Activated T-cell treated with anti-CD3 and anti-CD28 coated beads for 1 hour (primary cell): ENCODE data around the gene HS3ST4.

Source experiments
- DNase-seq: peaks from one replicate; pipeline ENCODE4 v3.0.0-alpha.2; 2020; ENCODE audit warnings: low read depth

HS3ST4 gene

DNA sequence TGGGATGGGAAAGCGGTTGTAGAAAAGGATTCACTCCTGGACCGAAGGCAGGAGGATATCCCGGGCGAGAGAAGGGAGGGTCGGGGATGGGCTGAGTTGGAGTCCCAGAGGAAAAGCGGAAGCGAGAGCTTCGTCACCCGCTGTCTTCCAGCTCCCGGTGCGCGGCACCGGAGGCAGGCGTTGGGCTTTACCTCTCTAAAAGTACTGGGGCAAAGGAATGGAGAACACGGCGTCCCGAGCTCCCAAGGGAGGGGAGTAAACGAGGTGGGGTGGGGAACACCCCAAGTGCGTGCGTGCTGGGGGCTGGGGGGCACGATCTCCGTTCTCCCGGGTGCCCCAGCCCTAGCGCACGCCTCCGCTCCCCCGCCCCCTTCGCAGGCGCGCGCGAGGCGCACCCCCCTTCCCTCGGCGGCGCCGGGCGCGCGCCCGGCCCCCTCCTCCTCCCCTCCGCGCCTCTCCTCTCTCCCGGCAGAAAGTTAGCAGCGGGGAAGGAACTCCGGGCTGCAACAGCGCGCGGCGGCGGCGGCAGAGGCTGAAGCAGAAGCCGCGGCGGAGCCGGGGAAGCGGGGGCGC, at the start of gene HS3ST4:
HS3ST4 (plus strand) TSS at position 441 of the 573 bp plus-strand sequence.
- DNase-seq: no peak

DNA sequence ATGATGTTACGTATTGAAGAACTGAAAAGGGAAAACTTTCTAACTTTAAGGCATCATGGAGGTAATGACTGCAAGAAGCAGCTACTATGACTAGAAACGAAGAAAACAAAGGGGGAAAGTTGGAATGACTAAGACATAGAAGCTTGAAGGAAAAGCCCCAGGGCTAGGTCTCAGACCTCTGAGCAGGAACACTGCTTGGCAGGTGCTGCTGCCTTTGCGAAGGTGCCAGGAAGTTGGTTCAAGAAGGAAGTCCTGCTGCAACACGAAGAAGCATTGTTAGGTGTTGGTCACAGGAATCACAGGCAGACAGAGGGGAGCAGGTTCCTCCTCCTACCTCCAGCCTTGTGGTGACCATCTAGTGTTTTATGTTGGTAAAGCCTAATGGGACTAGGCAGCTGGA, 48.1 kb upstream of the HS3ST4 start:
- no peak for DNase-seq

DNA sequence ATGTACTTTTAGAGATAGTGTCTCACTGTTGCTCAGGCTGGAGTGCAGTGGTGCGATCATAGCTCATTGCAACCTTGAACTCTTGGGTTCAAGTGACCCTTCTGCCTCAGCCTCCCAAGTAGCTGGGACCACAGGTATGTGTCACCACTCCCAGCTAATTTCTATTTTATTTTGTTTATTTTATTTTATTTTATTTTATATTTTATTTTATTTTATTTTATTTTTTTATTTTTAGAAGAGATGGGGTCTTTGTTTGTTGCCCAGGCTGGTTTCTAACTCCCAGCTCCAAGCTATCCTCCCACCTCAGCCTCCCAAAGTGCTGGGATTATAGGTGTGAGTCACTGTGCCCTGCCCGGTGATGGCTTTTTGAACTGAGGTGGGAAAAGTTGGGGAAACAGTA, 35.1 kb upstream of the HS3ST4 start:
- no peak for DNase-seq

DNA sequence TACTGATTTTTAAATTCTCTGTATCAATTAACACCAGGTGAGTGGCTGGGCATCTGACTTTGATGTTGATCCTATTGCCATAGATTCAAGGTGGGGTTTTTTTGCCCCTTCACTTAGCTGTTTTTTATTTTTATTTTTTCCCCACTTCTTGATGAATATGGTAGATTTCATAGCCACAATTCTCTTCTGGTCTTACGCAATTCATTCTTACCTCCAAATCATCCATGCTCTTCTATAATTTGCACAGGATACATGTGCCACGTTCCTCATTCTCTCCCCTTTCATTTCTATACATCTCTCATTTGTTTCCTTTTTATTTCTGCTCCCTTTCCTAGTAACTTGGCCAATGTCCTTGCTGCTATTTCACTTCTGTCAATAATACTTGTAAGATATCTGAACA, 14.9 kb upstream of the HS3ST4 start:
- DNase-seq: no peak

DNA sequence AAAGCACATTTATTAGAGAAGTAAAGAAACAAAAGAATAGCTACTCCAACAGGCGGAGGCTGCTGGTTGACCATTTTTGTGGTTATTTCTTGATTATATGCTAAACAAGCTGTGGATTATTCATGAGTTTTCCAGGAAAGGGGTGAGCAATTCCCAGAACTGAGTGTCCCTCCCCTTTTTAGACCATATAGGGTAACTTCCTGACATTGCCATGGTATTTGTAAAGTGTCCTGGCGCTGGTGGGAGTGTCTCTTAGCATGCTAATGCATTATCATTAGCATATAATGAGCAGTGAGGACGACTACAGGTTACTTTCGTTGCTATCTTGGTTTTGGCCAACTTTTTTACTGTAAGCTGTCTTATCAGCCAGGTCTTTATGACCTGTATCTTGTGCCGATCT, 12.2 kb upstream of the HS3ST4 start:
- no peak for DNase-seq

DNA sequence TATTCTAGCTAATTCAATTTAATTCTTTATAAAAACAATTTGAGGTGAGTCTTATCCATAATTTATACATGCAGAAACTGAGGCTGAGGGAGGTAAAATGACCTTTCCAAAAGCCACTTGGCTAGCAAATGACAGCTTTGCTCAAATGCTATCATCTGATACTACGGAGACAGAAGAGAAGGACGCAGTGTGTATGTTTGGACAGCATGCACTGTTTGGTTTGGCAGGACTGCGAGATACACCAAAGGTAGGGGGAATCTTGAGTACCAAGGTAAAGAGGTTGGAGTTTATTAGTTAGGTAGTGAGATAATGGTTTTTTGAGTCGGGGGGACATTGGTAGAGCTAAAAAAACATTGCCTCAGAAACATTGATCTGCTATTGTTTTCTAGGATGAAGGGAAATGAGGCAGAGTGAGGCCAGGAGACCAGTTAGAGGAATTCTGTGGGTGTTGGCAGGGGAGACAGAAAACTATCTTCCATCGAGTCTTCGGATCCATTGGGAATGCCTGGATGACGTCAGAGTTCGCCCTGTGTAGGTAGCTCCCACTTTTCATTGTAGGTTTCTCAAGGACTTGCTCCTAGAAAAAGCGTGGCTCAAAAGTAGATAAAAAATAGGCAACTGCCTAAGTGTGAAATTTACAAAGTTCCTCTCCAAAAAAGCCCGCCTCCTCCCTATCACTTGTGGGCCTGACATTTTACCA, 2.5 kb upstream of the HS3ST4 start:
- DNase-seq: no peak

DNA sequence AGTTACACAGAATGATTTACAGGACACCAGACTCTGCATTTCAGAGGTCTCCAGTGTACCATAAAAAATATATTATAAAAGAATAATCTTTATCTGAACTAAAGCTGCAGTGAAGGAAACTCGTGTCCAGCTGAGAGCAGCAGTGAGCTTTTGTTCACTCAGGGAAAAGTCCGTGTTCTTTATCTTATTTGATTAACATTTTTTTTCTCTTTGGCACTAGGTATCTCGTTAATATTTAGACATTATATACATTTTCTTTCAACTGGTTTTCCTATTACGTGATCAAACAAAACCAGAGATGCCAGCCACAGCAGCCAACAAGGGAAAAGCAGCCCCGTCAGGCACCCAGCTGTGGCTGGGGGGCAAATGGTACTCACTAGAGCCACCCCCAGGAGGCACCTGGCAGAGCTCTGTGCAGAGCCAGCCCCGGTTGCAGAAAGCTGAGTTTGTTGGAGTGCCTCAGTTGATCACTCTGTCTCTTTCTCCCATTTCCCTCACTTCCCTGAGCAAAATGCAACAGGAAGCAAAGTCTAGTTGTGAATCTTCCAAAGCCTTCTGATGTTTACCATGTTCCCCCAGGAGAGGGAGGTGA, 1.1 kb upstream of the HS3ST4 start:
- DNase-seq: no peak

DNA sequence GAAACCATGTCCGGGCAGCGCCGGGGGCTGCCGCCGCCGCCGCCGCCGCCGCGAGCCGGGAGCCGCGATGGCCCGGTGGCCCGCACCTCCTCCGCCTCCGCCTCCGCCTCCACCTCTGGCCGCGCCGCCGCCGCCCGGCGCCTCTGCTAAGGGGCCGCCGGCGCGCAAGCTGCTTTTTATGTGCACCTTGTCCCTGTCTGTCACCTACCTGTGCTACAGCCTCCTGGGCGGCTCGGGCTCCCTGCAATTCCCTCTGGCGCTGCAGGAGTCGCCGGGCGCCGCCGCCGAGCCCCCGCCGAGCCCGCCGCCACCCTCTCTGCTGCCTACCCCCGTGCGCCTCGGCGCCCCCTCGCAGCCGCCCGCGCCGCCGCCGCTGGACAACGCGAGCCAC, 587 bp downstream of the HS3ST4 start:
- DNase-seq: no peak

DNA sequence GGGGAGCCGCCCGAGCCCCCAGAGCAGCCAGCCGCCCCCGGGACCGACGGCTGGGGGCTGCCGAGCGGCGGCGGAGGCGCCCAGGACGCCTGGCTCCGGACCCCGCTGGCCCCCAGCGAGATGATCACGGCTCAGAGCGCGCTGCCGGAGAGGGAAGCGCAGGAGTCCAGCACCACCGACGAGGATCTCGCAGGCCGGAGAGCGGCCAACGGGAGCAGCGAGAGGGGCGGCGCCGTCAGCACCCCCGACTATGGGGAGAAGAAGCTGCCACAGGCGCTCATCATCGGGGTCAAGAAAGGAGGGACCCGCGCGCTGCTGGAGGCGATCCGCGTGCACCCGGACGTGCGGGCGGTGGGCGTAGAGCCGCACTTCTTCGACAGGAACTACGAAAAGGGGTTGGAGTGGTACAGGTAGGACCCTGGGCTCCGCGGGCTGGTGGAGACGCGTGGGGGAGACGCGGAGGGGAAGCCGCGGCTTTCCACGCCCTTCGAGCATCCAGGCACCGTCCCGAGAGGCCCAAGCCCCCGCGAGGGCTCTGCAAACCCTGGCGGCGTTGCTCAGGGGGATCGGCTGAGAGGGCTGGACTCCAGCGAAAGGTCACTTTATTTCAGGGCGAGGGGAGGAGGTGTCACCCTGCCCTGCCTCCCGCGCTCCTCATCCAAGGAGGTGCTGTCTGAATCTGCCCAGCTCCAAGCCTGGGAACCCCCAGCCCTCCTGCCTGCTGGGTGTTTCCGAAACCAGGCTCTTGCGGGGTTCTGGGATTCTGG, 1.2 kb downstream of the HS3ST4 start:
- no peak for DNase-seq

DNA sequence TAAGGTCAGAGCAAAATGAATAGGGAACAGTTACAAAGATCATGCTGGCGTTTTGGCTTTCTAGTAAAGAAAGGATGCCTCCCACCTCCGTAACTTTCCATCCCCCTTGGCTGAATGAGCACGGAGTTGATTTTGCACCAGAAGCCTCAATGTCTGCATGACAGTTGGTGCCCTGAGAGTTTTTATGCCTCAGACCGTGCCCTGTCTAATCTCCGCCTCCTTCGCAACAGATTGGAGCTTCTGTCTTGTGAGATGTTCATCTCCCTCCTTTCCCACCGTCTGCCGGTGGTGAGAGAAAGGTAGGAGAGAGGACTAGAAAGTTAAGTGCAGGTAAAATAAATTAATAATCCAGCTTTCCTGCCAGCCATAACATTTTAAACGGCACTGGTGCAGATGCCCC, 1.9 kb downstream of the HS3ST4 start:
- no peak for DNase-seq

DNA sequence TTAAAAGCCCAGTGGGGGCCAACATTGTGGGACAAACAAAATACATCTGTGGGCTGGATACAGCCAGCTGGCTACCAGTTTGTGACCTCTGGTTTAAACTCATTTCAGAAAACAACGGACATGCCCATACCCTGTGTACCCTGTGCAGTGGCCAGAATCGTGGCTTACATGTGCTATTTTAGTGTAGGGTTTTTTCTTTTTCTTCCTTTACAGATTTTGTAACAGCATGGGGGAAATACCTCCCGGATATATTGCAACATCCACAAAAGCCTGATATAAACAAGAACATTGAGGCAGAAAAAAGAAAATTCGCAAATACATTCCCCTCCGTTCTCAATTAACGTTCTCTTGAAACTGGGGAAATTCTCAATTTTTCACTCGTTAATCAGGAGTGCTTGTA, 7.3 kb downstream of the HS3ST4 start:
- no peak for DNase-seq

DNA sequence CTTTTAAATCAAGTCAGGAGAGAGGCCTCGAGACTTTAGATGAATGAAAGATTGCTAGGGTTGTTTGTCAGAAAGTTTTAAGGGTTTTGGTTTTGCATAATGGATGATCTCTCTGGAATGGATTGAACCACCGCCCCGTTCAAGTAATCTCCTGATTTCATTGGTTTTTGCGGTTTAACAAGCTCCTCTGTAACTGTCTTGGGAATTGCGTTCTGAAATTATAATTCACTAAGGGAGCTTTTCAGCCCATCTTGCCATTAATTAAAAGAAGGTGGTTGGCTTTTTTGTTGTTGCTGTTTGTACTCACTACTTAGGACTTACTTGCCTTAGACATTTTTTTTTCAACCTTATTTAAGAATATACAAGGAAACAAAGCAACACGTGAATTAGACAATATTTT, 8.8 kb downstream of the HS3ST4 start:
- DNase-seq: no peak

DNA sequence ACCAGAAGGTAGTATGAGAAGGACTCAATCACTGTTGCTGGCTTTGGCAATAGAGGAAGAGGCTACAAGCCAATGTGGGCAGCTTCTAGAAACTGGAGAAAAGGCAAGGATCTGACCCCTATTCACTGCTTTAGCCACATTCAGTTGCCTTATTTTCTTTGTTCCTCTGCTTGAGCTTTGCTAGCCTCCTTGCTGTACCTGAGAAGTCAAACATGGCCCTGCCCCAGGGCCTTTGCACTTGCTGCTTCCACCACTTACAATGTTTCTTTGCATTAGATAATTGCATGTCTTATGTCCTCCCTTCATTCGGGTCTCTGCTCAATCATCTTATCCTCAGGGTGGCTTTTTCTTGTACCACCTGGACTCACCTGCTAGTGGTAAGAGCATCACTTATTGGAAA, 15.8 kb downstream of the HS3ST4 start:
- no peak for DNase-seq

DNA sequence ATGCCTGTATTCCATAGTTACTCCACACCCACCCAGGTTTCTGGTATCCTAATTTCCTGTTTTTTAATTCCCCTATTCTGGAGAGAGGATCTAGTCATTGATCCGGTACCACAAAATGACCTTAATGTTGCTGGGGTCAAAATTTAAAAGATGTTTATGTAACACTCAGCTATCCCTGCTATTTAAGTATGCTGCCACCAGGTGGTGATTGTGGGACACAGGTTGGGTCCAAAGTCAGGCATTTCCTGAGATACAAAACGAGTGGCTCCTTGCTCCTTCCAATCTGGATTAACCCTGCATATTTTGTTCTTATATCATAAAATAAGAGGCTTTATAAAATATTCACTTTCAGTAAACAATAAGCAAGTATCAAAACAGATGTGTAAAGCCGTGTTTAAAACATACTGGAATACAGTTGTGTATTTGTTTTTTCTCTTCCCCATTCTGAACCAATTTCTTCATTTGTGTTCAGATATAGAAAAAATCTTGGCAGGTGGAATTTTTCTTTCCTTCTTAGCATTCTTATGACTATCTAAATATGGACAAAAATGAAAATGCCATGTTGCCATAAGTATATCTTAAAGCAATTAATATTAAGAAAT, 16.3 kb downstream of the HS3ST4 start:
- DNase-seq: no peak

DNA sequence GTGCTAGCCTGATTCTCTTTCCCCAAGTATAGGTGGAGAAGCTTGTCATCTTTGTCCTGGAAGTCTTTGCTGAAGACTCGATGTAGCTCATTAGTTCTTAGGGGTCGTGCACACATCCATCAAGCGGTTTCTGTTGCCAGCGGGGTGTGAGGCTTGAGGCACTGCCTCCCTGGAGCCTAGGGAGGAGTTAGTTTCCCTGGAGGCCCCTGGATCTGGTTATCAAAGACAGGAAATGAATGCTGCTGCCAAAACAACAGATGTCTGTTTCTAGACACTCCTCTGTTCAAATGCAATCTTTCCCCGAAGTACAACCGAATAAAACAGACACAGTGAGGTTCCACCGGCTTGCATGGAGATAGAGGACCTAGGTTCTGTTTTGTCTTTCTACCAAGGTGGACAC, 17.5 kb downstream of the HS3ST4 start:
- no peak for DNase-seq

DNA sequence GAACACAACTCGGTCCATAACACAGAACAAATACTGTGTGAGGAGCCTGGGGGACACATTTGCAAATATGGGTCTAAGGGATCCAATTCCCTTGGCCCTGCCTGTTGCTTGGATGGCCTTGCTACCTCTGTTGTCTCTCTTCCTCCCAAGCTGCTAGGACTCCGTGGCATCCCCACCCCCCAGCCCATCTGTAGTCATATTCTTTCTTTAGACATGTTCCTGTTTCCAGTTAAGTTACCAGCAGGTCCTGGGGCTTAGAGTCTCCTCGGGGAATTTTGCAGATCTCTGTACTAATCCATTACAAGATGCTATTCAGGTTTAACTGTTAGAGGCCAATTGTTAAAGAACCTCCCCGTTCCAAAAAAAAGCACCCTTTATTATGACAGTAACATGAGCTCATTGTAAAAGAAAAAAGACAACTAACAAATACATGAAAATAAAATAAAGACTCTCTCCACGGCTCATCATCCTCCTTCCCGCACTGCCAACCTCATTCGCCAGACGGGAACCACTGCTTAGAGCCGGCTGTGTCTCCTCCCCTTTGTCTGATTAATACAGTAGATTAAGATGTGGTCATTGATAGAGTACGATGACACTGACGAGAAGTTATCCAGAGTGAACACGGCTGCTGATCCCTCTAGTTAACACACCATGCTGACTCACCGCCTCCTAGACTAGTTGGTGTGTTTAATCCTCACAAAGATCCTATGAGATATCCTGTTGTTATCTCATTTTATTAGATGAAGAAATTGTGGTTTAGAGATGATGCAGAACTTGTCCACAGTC, 22.2 kb downstream of the HS3ST4 start:
- DNase-seq: no peak

DNA sequence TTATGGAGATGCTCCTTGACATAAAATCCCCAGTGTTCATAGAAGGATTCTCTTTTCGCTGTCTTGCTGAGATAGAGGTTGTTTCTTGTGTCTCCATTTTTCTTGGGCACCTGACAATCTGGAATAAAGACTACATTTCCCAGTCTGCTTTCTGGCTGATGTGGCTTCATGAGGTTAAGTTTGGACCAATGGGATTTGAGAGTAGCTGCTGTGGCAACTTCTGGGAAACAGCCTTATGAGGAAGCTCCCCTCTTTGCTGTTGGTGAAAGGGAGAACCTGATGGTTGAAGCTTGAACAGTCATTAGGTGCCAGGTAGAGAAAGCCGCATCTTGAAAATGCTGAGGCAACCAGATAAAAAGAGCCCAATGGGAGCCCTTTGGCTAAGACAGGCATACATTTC, 24.4 kb downstream of the HS3ST4 start:
- no peak for DNase-seq

DNA sequence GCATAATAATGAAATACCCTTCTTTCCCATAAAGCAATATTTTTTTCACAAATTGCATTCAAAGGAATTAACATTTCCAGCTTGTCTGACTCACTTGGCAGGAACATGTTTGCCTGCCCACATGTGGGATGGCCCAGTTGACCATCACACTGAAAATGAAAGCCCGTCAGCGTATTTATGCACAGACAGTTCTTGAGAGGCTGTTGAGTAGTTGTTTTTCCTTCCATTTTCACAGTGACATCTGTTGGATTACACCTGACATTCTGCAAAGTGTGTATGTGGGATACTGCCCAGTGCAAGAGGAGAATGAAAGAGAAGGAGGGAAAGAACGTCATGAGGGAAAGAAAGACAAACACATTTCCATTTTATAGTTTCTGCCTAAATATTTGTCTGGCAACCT, 29.7 kb downstream of the HS3ST4 start:
- DNase-seq: no peak

DNA sequence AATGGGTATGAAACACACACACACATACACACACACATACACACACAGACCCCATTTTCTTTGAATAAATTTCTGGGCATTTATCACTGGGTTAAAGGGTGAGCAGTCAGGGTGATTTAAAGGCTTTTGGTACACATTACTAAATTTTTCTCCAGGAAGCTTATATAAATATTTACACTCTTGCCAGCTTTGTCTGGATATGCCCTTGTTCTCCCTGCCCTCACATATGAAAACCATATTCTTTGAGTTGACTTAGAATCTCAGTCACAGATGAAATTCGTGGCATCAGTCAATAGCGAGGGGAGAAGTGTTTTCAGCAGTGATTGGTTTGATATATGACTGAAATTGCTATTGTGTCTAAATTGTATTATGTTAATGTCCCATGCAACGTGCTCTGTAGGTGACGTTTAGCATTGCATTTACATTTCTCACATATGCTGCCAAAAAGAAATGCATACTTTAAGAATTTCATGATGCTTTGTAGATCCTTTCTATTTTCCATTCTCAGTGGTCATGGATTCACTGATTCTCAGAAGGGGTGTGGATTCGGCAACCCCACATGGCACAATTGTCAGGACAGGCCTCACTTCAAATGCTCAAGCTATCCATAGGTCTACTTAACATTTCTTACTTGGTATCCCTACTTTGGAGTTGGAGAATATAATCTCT, 34.8 kb downstream of the HS3ST4 start:
- DNase-seq: no peak

DNA sequence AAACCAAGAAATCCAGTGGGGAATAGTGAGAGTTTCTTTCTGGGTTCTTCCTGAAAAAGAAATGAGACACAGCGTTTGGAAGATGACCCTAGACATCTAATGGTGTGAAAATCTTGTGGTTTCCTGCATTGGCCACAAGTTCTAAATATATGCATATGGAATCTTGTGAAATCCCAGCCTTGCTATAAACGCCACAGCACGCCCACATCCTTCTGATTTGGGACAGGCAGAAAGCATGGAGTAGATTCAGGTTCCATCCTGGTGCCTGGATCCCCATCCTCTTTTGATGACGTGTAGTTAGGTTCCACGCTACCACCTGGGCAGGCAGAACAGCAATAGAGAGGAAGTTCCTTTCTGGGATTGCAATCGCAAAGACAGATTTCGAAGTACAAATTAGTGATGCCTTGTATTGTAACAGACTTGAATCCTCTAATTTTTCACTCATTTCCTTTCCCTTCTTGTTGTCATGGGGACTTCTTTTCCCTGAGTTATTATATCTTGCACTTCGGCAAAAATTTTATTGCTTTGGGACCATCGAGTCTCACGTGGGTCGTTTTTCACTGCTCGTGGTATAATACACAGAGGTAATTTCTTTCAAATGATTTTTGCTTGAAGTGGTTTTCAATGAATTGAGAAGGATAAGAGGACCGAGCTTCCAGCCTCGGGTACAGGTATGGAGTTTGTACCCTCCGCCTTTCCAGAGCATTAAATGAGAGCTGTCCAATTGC, 37.6 kb downstream of the HS3ST4 start:
- no peak for DNase-seq

DNA sequence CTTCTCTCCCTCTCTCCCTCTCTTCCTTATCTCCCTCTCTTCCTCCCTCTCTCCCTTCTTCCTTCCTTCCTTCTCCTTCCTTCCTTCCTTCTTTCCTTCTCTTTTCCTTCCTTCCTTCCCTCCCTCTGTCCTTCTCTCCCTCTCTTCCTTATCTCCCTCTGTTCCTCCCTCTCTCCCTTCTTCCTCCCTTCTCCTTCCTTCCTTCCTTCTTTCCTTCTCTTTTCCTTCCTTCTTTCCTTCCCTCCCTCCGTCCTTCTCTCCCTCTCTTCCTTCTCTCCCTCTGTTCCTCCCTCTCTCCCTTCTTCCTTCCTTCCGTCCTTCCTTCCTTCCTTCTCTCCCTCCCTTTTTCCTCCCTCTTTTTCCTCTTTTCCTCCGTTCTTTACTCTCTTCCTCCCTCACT, 38.6 kb downstream of the HS3ST4 start:
- DNase-seq: no peak
